GM06990 (cell line): ENCODE measurements around the gene FOXD3.

Experiments
- DNase-seq: peaks from one replicate; pipeline ENCODE4 v3.0.0-alpha.2; 2011; ENCODE audit not compliant: insufficient read length; ENCODE audit errors: extremely low read depth
- H3K27me3 ChIP-seq: replicated peaks from 2 replicates; pipeline ENCODE4 v1.6.0; 2011; ENCODE audit warnings: low read length; ENCODE audit not compliant: control insufficient read depth, insufficient read depth
- H3K36me3 ChIP-seq: 2 replicates; pipeline ENCODE4 v1.5.1; 2011; ENCODE audit warnings: low read length; ENCODE audit not compliant: control insufficient read depth, insufficient read depth
- H3K4me3 ChIP-seq: replicated peaks from 2 replicates; pipeline ENCODE4 v1.5.1; 2011; ENCODE audit warnings: low read depth, mild to moderate bottlenecking, control low read depth, low read length
- TF ChIP-seq, protein P1 (sequence below): IDR thresholded peaks from 2 replicates; pipeline ENCODE4 v1.5.1; 2011; ENCODE audit warnings: low read length, control low read depth, mild to moderate bottlenecking, inconsistent platforms; ENCODE audit not compliant: insufficient read depth, poor library complexity, severe bottlenecking

The FOXD3 gene

GRCh38 chr1:63322114-63322943, at the start of gene FOXD3:
FOXD3 (plus strand) TSS chr1:63322567; CDS start chr1:63323059, 492 bp downstream.
- peak; percentile 74 for DNase-seq
- Histone ChIP-seq H3K27me3 (peaks cover 2% of the 10 kb centered on the region), H3K4me3 (peak within 1 kb of the TSS; percentile 78), H3K36me3 (no peaks in the 10 kb centered on the region)
- TF ChIP-seq, protein P1, sequence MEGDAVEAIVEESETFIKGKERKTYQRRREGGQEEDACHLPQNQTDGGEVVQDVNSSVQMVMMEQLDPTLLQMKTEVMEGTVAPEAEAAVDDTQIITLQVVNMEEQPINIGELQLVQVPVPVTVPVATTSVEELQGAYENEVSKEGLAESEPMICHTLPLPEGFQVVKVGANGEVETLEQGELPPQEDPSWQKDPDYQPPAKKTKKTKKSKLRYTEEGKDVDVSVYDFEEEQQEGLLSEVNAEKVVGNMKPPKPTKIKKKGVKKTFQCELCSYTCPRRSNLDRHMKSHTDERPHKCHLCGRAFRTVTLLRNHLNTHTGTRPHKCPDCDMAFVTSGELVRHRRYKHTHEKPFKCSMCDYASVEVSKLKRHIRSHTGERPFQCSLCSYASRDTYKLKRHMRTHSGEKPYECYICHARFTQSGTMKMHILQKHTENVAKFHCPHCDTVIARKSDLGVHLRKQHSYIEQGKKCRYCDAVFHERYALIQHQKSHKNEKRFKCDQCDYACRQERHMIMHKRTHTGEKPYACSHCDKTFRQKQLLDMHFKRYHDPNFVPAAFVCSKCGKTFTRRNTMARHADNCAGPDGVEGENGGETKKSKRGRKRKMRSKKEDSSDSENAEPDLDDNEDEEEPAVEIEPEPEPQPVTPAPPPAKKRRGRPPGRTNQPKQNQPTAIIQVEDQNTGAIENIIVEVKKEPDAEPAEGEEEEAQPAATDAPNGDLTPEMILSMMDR = no peak

DNA sequence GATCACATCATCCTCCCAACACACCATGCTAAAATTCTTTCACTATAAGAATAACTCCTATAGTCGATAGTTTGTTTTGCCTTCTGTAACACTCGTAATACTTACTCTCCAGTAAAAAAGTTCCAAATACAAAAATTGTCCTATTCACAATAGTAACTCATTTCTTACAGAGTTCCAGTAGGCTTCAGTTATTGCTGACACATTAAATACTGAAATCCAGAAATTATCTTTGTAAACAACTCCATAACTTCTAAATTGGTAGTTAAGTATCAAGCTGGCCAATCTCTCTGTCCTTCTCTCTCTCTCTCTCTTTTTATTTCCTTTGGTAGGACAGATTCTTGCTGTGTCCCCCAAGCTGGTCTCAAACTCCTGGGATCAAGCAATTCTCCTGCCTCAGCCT, 49.6 kb upstream of the FOXD3 start:
- TF ChIP-seq, protein P1 = no peak
- DNase-seq = no peak
- no peaks in the 10 kb centered on the region for H3K36me3 ChIP-seq
- H3K27me3 ChIP-seq = no peaks in the 10 kb centered on the region
- H3K4me3 ChIP-seq = no peak overlapping the region

GRCh38 chr1:63274371-63274770, 48.0 kb upstream of the FOXD3 start:
- H3K4me3 ChIP-seq = no peak overlapping the region
- TF ChIP-seq, protein P1 = no peak
- no peak for DNase-seq

GRCh38 chr1:63274979-63275378, 47.4 kb upstream of the FOXD3 start:
- no peak for DNase-seq
- no peaks in the 10 kb centered on the region for H3K27me3 ChIP-seq
- no peak overlapping the region for H3K4me3 ChIP-seq
- TF ChIP-seq, protein P1 = no peak
- no peaks in the 10 kb centered on the region for H3K36me3 ChIP-seq

More at GRCh38 chr1:63274371-63274770, 48.0 kb upstream of the FOXD3 start:
- no peaks in the 10 kb centered on the region for H3K36me3 ChIP-seq
- H3K27me3 ChIP-seq = no peaks in the 10 kb centered on the region

GRCh38 chr1:63276624-63277023, 45.7 kb upstream of the FOXD3 start:
- H3K36me3 ChIP-seq = no peaks in the 10 kb centered on the region

More at GRCh38 chr1:63276624-63277023, 45.7 kb upstream of the FOXD3 start:
- H3K4me3 ChIP-seq = no peak overlapping the region
- no peaks in the 10 kb centered on the region for H3K27me3 ChIP-seq
- no peak for DNase-seq
- TF ChIP-seq, protein P1 = no peak
